Stimulated activated naive CD8-positive, alpha-beta T cell treated with anti-CD3 and anti-CD28 coated beads, Interleukin-15, amount 100 ng/mL, for 72 hours (primary cell): ENCODE data around the gene LRRC8A.
"Not testable (repeated sequence)": the region's sequence is repeated elsewhere in the genome, so short reads cannot be mapped to it uniquely, and the experiment has no call there.

Experiments used
- ATAC-seq: fragments of 150-1000 bp; cut with Tn5 transposase; 2 replicates; pipeline ENCODE4 v1.10.0; 2021; ENCODE audit warnings: mild to moderate bottlenecking, moderate library complexity
- DNase-seq, 2 donors: peaks; one replicate each; pipeline ENCODE4 v3.0.0; 2021 to 2022
- H3K27ac Mint-ChIP-seq, 2 donors: one replicate each; pipeline ENCODE4 v1.8.0; 2022; ENCODE audit warnings: mild to moderate bottlenecking in 2 of 2, mixed read lengths in 2 of 2, moderate library complexity in 2 of 2
- H3K27me3 Mint-ChIP-seq: one replicate; pipeline ENCODE4 v1.8.0; 2022; ENCODE audit warnings: mixed read lengths
- H3K4me1 Mint-ChIP-seq: one replicate; pipeline ENCODE4 v1.8.0; 2022; ENCODE audit warnings: mild to moderate bottlenecking, mixed read lengths
- H3K4me3 Mint-ChIP-seq, 2 donors: one replicate each; pipeline ENCODE4 v1.8.0; 2022; ENCODE audit warnings: mild to moderate bottlenecking in 2 of 2, mixed read lengths in 2 of 2, moderate library complexity in 1 of 2
- H3K9me3 Mint-ChIP-seq, 2 donors: one replicate each; pipeline ENCODE4 v1.8.0; 2022; ENCODE audit warnings: mixed read lengths in 2 of 2

LRRC8A gene

GRCh38 chr9:128881884-128882676 lies at the start of gene LRRC8A, which contains the start of gene KYAT1:
Gene LRRC8A (plus strand): TSS chr9:128882133. CDS start chr9:128907165, 25,032 bp downstream.
Gene KYAT1 (minus strand): TSS chr9:128881950. CDS start chr9:128845405, 36,545 bp downstream.
- Mint-ChIP-seq H3K27me3 (no peaks in the 10 kb centered on the region), H3K9me3 (no peaks in the 10 kb centered on the region), H3K4me3 (peak within 1 kb of the TSS; percentile 96 to 99), H3K27ac (peak within 1 kb of the TSS; percentile 96 to 97), H3K4me1 (peaks cover 71% of the 10 kb centered on the region)
- DNase-seq (peak; percentile 98), ATAC-seq (peak; percentile 95)

- Mint-ChIP-seq H3K4me1 (peaks cover 14% of the 10 kb centered on the region), H3K4me3 (no peak overlapping the region), H3K27me3 (no peaks in the 10 kb centered on the region), H3K27ac (no peak overlapping the region), H3K9me3 (no peaks in the 10 kb centered on the region)
- DNase-seq: no peak
- ATAC-seq: no peak
Measured at GRCh38 chr9:128833696-128834095, 48.2 kb upstream of the LRRC8A start.

- H3K9me3 Mint-ChIP-seq: no peaks in the 10 kb centered on the region
- H3K27ac Mint-ChIP-seq: peak overlapping the region in 1 of 2 donors; percentile 12
- H3K4me3 Mint-ChIP-seq: no peak overlapping the region
- DNase-seq (no peak), ATAC-seq (no peak)
- H3K4me1 Mint-ChIP-seq: no peaks in the 10 kb centered on the region
- H3K27me3 Mint-ChIP-seq: no peaks in the 10 kb centered on the region
Measured at GRCh38 chr9:128835246-128836210, 46.4 kb upstream of the LRRC8A start.

- H3K4me1 Mint-ChIP-seq: no peaks in the 10 kb centered on the region
- ATAC-seq (no peak), DNase-seq (no peak)
- no peak overlapping the region for H3K4me3 Mint-ChIP-seq
- no peaks in the 10 kb centered on the region for H3K9me3 Mint-ChIP-seq
- H3K27ac Mint-ChIP-seq: no peak overlapping the region
- H3K27me3 Mint-ChIP-seq: no peaks in the 10 kb centered on the region
Measured at GRCh38 chr9:128836509-128837145, 45.3 kb upstream of the LRRC8A start.

- H3K27ac Mint-ChIP-seq: no peak overlapping the region
- no peaks in the 10 kb centered on the region for H3K27me3 Mint-ChIP-seq
- DNase-seq (no peak), ATAC-seq (no peak)
- H3K9me3 Mint-ChIP-seq: no peaks in the 10 kb centered on the region
- no peak overlapping the region for H3K4me3 Mint-ChIP-seq
- no peaks in the 10 kb centered on the region for H3K4me1 Mint-ChIP-seq
Measured at GRCh38 chr9:128838338-128838737, 43.6 kb upstream of the LRRC8A start.

- H3K27me3 Mint-ChIP-seq: no peaks in the 10 kb centered on the region
- DNase-seq: no peak
- H3K4me1 Mint-ChIP-seq: no peaks in the 10 kb centered on the region
- ATAC-seq: no peak
- H3K9me3 Mint-ChIP-seq: no peaks in the 10 kb centered on the region
- H3K27ac Mint-ChIP-seq: no peak overlapping the region
- no peak overlapping the region for H3K4me3 Mint-ChIP-seq
Measured at GRCh38 chr9:128840524-128840923, 41.4 kb upstream of the LRRC8A start.

GRCh38 chr9:128841694-128842492 lies 40.0 kb upstream of the LRRC8A start:
- Mint-ChIP-seq H3K9me3 (no peaks in the 10 kb centered on the region), H3K4me3 (no peak overlapping the region), H3K27ac (peak overlapping the region; percentile 28 to 42), H3K4me1 (no peaks in the 10 kb centered on the region), H3K27me3 (no peaks in the 10 kb centered on the region)
- no peak for DNase-seq
- ATAC-seq: no peak

GRCh38 chr9:128843171-128843570 lies 38.8 kb upstream of the LRRC8A start:
- H3K9me3 Mint-ChIP-seq, H3K4me1 Mint-ChIP-seq, H3K4me3 Mint-ChIP-seq, ATAC-seq, DNase-seq, H3K27me3 Mint-ChIP-seq: not testable (repeated sequence)
- H3K27ac Mint-ChIP-seq: peak overlapping the region in 1 of 2 donors; percentile 59

- Mint-ChIP-seq H3K9me3 (no peaks in the 10 kb centered on the region), H3K4me1 (no peaks in the 10 kb centered on the region), H3K27me3 (no peaks in the 10 kb centered on the region), H3K4me3 (no peak overlapping the region), H3K27ac (no peak overlapping the region)
- no peak for DNase-seq
- no peak for ATAC-seq
Measured at GRCh38 chr9:128845186-128845931, 36.6 kb upstream of the LRRC8A start.

GRCh38 chr9:128846680-128847030 lies 35.3 kb upstream of the LRRC8A start:
- ATAC-seq (no peak), DNase-seq (no peak)
- Mint-ChIP-seq H3K9me3 (peaks cover 7 to 10% of the 10 kb centered on the region in 2 donors), H3K4me1 (no peaks in the 10 kb centered on the region), H3K27ac (no peak overlapping the region), H3K4me3 (no peak overlapping the region), H3K27me3 (no peaks in the 10 kb centered on the region)

- Mint-ChIP-seq H3K9me3 (peaks cover 7 to 12% of the 10 kb centered on the region in 2 donors), H3K4me3 (no peak overlapping the region), H3K27me3 (no peaks in the 10 kb centered on the region), H3K4me1 (no peaks in the 10 kb centered on the region), H3K27ac (no peak overlapping the region)
- DNase-seq (no peak), ATAC-seq (no peak)
Measured at GRCh38 chr9:128847803-128848202, 34.1 kb upstream of the LRRC8A start.

- H3K27ac Mint-ChIP-seq, DNase-seq, H3K4me1 Mint-ChIP-seq, H3K27me3 Mint-ChIP-seq, H3K4me3 Mint-ChIP-seq, ATAC-seq: not testable (repeated sequence)
- H3K9me3 Mint-ChIP-seq: peaks cover 7 to 12% of the 10 kb centered on the region in 2 donors
Measured at GRCh38 chr9:128851024-128851423, 30.9 kb upstream of the LRRC8A start.

GRCh38 chr9:128851779-128852600 lies 29.9 kb upstream of the LRRC8A start:
- not testable (repeated sequence) for H3K27ac Mint-ChIP-seq, H3K4me1 Mint-ChIP-seq, H3K27me3 Mint-ChIP-seq, H3K4me3 Mint-ChIP-seq, ATAC-seq
- peak in 1 of 2 donors; percentile 21 for DNase-seq
- H3K9me3 Mint-ChIP-seq: peaks cover 7 to 12% of the 10 kb centered on the region in 2 donors
